ENCODE results near the gene OGFOD2. TPM values are rescaled to one million over a fixed set of nuclear protein-coding genes. Genes with fewer than 3 reads are reported as not detected.

OGFOD2 gene
- total RNA-seq, 1 experiment from 2014 or later, result 35.6 TPM

GRCh38 chr12:122951979-122952892 lies 22.8 kb upstream of the OGFOD2 start:
- ChIA-PET POLR2A (ENCODE audit: unreplicated experiment) (no interaction called here), CTCF (no interaction called here)
- TF ChIP-seq EZH2phosphoT487 (IDR thresholded peaks at IDR 0.05; ENCODE audit: borderline replicate concordance, low read length) (no peak), CTCF (conservative IDR thresholded peaks at IDR 0.05; ENCODE audit: low read depth, low read length) (peak; percentile 95)
- Histone ChIP-seq H3K9me3 (ENCODE audit: low read length) (no peaks in the 10 kb centered on the region), H3F3A (ENCODE audit: low read length, unreplicated experiment) (no peaks in the 10 kb centered on the region), H3K27me3 (ENCODE audit: low read length) (no peaks in the 10 kb centered on the region), H3K4me1 (ENCODE audit: insufficient read depth, low read length) (peaks cover 23% of the 10 kb centered on the region), H3K9me2 (replicated peaks; ENCODE audit: low read length) (no peaks in the 10 kb centered on the region), H3K4me2 (ENCODE audit: low read length) (no peak overlapping the region; the same call in 1 of the 2 replicates), H3K27ac (ENCODE audit: low read length) (peak overlapping the region; percentile 85), H2AFZ (ENCODE audit: low read length) (no peak overlapping the region), H3K36me3 (ENCODE audit: low read depth, low read length) (no peaks in the 10 kb centered on the region), H4K20me1 (ENCODE audit: low read length) (no peaks in the 10 kb centered on the region), H3K9ac (ENCODE audit: low read length) (peak overlapping the region; percentile 56), H3K4me3 (ENCODE audit: low read length) (no peak overlapping the region), H3K79me2 (ENCODE audit: low read length) (peaks cover 5% of the 10 kb centered on the region; the same call in 1 of the 2 replicates)
- DNase-seq (peak; percentile 84), ATAC-seq (peak; percentile 95)
- intact Hi-C loops (cut with micrococcal nuclease), result loop anchor here (1.0 to 10.0 kb wide), 3 partner anchors 92 to 317 kb away; no protein-coding TSS in a partner anchor
- BruUV-seq (replicated peaks), result no TSS peak

- Histone ChIP-seq H3K79me2 (ENCODE audit: low read length) (peaks cover 5% of the 10 kb centered on the region; the same call in 1 of the 2 replicates), H3K4me3 (ENCODE audit: low read length) (no peak overlapping the region), H3F3A (ENCODE audit: low read length, unreplicated experiment) (no peaks in the 10 kb centered on the region), H3K4me1 (ENCODE audit: insufficient read depth, low read length) (peaks cover 16% of the 10 kb centered on the region), H2AFZ (ENCODE audit: low read length) (no peak overlapping the region), H3K36me3 (ENCODE audit: low read depth, low read length) (no peaks in the 10 kb centered on the region), H3K9ac (ENCODE audit: low read length) (no peak overlapping the region), H3K9me3 (ENCODE audit: low read length) (no peaks in the 10 kb centered on the region), H3K27me3 (ENCODE audit: low read length) (no peaks in the 10 kb centered on the region), H3K4me2 (ENCODE audit: low read length) (no peak overlapping the region), H3K9me2 (replicated peaks; ENCODE audit: low read length) (no peaks in the 10 kb centered on the region), H4K20me1 (ENCODE audit: low read length) (no peaks in the 10 kb centered on the region), H3K27ac (ENCODE audit: low read length) (no peak overlapping the region)
- BruUV-seq (replicated peaks), result no TSS peak
- intact Hi-C loops (cut with micrococcal nuclease), result loop anchor here (10.0 kb wide), 1 partner anchor 320 kb away; no protein-coding TSS in a partner anchor
- DNase-seq, result no peak
- TF ChIP-seq CTCF (conservative IDR thresholded peaks at IDR 0.05; ENCODE audit: low read depth, low read length) (no peak), EZH2phosphoT487 (IDR thresholded peaks at IDR 0.05; ENCODE audit: borderline replicate concordance, low read length) (no peak), EZH2 (IDR thresholded peaks at IDR 0.05; ENCODE audit: low read length, unreplicated experiment) (no peak)
- no peak for ATAC-seq
- ChIA-PET POLR2A (ENCODE audit: unreplicated experiment) (no interaction called here), CTCF (no interaction called here)
Measured at GRCh38 chr12:122955156-122955555, 19.9 kb upstream of the OGFOD2 start.

GRCh38 chr12:122956035-122956434 lies 19.0 kb upstream of the OGFOD2 start:
- Histone ChIP-seq H3K36me3 (ENCODE audit: low read depth, low read length) (no peaks in the 10 kb centered on the region), H3K27me3 (ENCODE audit: low read length) (no peaks in the 10 kb centered on the region), H3K9me2 (replicated peaks; ENCODE audit: low read length) (no peaks in the 10 kb centered on the region), H2AFZ (ENCODE audit: low read length) (no peak overlapping the region), H3K4me1 (ENCODE audit: insufficient read depth, low read length) (peaks cover 12% of the 10 kb centered on the region), H3K27ac (ENCODE audit: low read length) (no peak overlapping the region), H3K9ac (ENCODE audit: low read length) (no peak overlapping the region), H4K20me1 (ENCODE audit: low read length) (no peaks in the 10 kb centered on the region), H3K4me2 (ENCODE audit: low read length) (no peak overlapping the region), H3K79me2 (ENCODE audit: low read length) (no peaks in the 10 kb centered on the region), H3K9me3 (ENCODE audit: low read length) (no peaks in the 10 kb centered on the region), H3K4me3 (ENCODE audit: low read length) (no peak overlapping the region), H3F3A (ENCODE audit: low read length, unreplicated experiment) (no peaks in the 10 kb centered on the region)
- CTCF ChIA-PET, result no interaction called here
- intact Hi-C loops (cut with micrococcal nuclease), result loop anchor here (10.0 kb wide), 1 partner anchor 321 kb away; no protein-coding TSS in a partner anchor
- POLR2A ChIA-PET (ENCODE audit: unreplicated experiment), result no interaction called here
- no TSS peak for BruUV-seq (replicated peaks)
- ATAC-seq (no peak), DNase-seq (no peak)
- TF ChIP-seq CTCF (conservative IDR thresholded peaks at IDR 0.05; ENCODE audit: low read depth, low read length) (no peak), EZH2phosphoT487 (IDR thresholded peaks at IDR 0.05; ENCODE audit: borderline replicate concordance, low read length) (no peak), EZH2 (IDR thresholded peaks at IDR 0.05; ENCODE audit: low read length, unreplicated experiment) (no peak)
